Psoas muscle (tissue), 8 donors: Measurements from ENCODE around the gene DPP10. TPM values are rescaled to one million over a fixed set of nuclear protein-coding genes. Genes with fewer than 3 reads are reported as not detected.

Source experiments
- ATAC-seq, 4 donors: fragments of 200-7000 bp; cut with Tn5 transposase; one replicate each; pipeline ENCODE4 v1.9.1; 2020; ENCODE audit warnings: moderate library complexity in 3 of 4, mild to moderate bottlenecking in 2 of 4
- DNase-seq, 2 donors: peaks; one replicate each; pipeline ENCODE4 v3.0.0-alpha.2; 2020
- H3K27ac ChIP-seq: fragments of 200-600 bp; one replicate; pipeline ENCODE4 v1.8.0; 2022
- H3K27me3 ChIP-seq, 3 donors: fragments of 200-600 bp in 1 of 3; one replicate each; pipeline versions ENCODE4 v1.6.1 to v1.8.0; 2013 to 2022; ENCODE audit warnings: low read length in 2 of 3, mild to moderate bottlenecking in 2 of 3, moderate library complexity in 1 of 3; ENCODE audit not compliant: insufficient read depth in 3 of 3
- H3K36me3 ChIP-seq, 2 donors: fragments of 200-600 bp in 1 of 2; one replicate each; pipeline versions ENCODE4 v1.6.1 to v1.8.0; 2013 to 2022; ENCODE audit warnings: low read depth in 1 of 2, mild to moderate bottlenecking in 1 of 2, moderate library complexity in 1 of 2; ENCODE audit not compliant: insufficient read depth in 1 of 2
- H3K4me1 ChIP-seq: fragments of 200-600 bp; one replicate; pipeline ENCODE4 v1.8.0; 2022
- H3K4me3 ChIP-seq: fragments of 200-600 bp; one replicate; pipeline ENCODE4 v1.8.0; 2022; ENCODE audit warnings: mild to moderate bottlenecking
- H3K9me3 ChIP-seq: fragments of 200-600 bp; one replicate; pipeline ENCODE4 v1.8.0; 2022
- CTCF ChIP-seq: fragments of 200-600 bp; IDR thresholded peaks from one replicate; pipeline ENCODE4 v1.8.0; 2022; ENCODE audit warnings: antibody characterized with exemption
- WGBS, 3 donors: extraction: QIAGEN DNeasy Blood & Tissue Kit; methylation state at CpG; one replicate each; pipeline versions ENCODE4 v1.1.6 to v1.1.7; 2013; 5-methylcytosine and 5-hydroxymethylcytosine counted together
- intact Hi-C, 2 donors: fragments of 100-400 bp; cut with DNase I; formaldehyde crosslinking; loops; one replicate each; pipeline versions ENCODE4 v1.11.0 to v1.14.2; 2022
- polyA plus RNA-seq, 3 donors: library from polyadenylated mRNA; stranded (reverse); fragments of 200-250 nt; gene quantifications; one replicate each; pipeline ENCODE4 v1.2.3, GENCODE V29; 2013
- total RNA-seq, 4 donors: library from RNA; stranded (reverse); fragmentation: NEBNext Ultra II Directional in 2 of 4; extraction: Animal tissue kit (Norgen Biotek cat#: 25700) in 2 of 4; gene quantifications; one replicate each; pipeline versions ENCODE4 v1.2.1 to v1.2.4, GENCODE V29; 2021 to 2023
- donor health status: healthy with polysubstance abuse.
- donor health status: DM: no; HTN: no; CAD: no; lungs with moderate emphysema.
- donor health status: Bipolar disorder and iron deficiency.
- donor health status: healthy.
- donor health status: DM: yes; HTN: yes; CAD: no.
- donor health status: DM: no; HTN: no; CAD: no.
- donor health status: DM: no; HTN: no; CAD: no.
- donor health status: DM: yes; HTN: yes; CAD: no.

The DPP10 gene
- total and polyA plus RNA-seq, 7 donors = 0.01 to 0.11 TPM; not detected in 5

- intact Hi-C loops = no loop called here
- DNase-seq (no peak), ATAC-seq (no peak)
- Histone ChIP-seq H3K36me3 (no peaks in the 10 kb centered on the region), H3K27ac (no peak overlapping the region), H3K9me3 (no peaks in the 10 kb centered on the region), H3K27me3 (no peaks in the 10 kb centered on the region), H3K4me1 (no peaks in the 10 kb centered on the region), H3K4me3 (no peak overlapping the region)
- 77 to 81% (median 80%) methylated on average over 1 of the region's 1 CpG for WGBS, 3 donors
- TF ChIP-seq CTCF = no peak
Observed at GRCh38 chr2:115825912-115826311, 1383.5 kb downstream of the DPP10 start.

GRCh38 chr2:115833196-115833595 is 1390.8 kb downstream of the DPP10 start:
- H3K4me3 ChIP-seq = no peak overlapping the region
- H3K36me3 ChIP-seq = no peaks in the 10 kb centered on the region
- intact Hi-C loops = no loop called here
- no peak overlapping the region for H3K27ac ChIP-seq
- no peak for ATAC-seq
- H3K9me3 ChIP-seq = no peaks in the 10 kb centered on the region
- no peak for TF ChIP-seq CTCF
- DNase-seq = no peak
- H3K4me1 ChIP-seq = no peaks in the 10 kb centered on the region
- 74 to 78% (median 76%) methylated on average over 5 of the region's 5 CpGs for WGBS, 3 donors
- H3K27me3 ChIP-seq = no peaks in the 10 kb centered on the region

- Histone ChIP-seq H3K4me1 (no peaks in the 10 kb centered on the region), H3K36me3 (no peaks in the 10 kb centered on the region), H3K4me3 (no peak overlapping the region), H3K27ac (no peak overlapping the region), H3K9me3 (no peaks in the 10 kb centered on the region), H3K27me3 (no peaks in the 10 kb centered on the region)
- DNase-seq = no peak
- 52 to 63% (median 56%) methylated on average over 2 of the region's 2 CpGs for WGBS, 3 donors
- no peak for TF ChIP-seq CTCF
- ATAC-seq = no peak
- intact Hi-C loops = no loop called here
Observed at GRCh38 chr2:115838539-115838938, 1396.1 kb downstream of the DPP10 start.

- intact Hi-C loops = no loop called here
- H3K27ac ChIP-seq = no peak overlapping the region
- no peak overlapping the region for H3K4me3 ChIP-seq
- no peaks in the 10 kb centered on the region for H3K27me3 ChIP-seq
- 75 to 80% (median 79%) methylated on average over 3 of the region's 3 CpGs for WGBS, 3 donors
- DNase-seq (no peak), ATAC-seq (no peak)
- no peak for TF ChIP-seq CTCF
- H3K36me3 ChIP-seq = no peaks in the 10 kb centered on the region
- H3K9me3 ChIP-seq = peaks cover 2% of the 10 kb centered on the region
- no peaks in the 10 kb centered on the region for H3K4me1 ChIP-seq
Observed at GRCh38 chr2:115842306-115842705, 1399.9 kb downstream of the DPP10 start.

- Histone ChIP-seq H3K4me3 (no peak overlapping the region), H3K36me3 (no peaks in the 10 kb centered on the region), H3K9me3 (peaks cover 2% of the 10 kb centered on the region), H3K4me1 (no peaks in the 10 kb centered on the region), H3K27me3 (no peaks in the 10 kb centered on the region), H3K27ac (no peak overlapping the region)
- 89 to 93% (median 91%) methylated on average over 14 of the region's 14 CpGs for WGBS, 3 donors
- ATAC-seq = no peak
- intact Hi-C loops = no loop called here
- DNase-seq = no peak
- TF ChIP-seq CTCF = no peak
Observed at GRCh38 chr2:115848192-115848591, 1405.8 kb downstream of the DPP10 start.
